A673 (cell line): ENCODE data around the gene DNAH14. TPM values are rescaled to one million over a fixed set of nuclear protein-coding genes. Genes with fewer than 3 reads are reported as not detected.

Experiments
- BruUV-seq: library from RNA; stranded (reverse); fragments of 400-500 nt; replicated peaks from 2 replicates; lab custom pipeline; 2021; lab: Mats Ljungman, UMichigan
- CTCF ChIA-PET: fragments of 300-600 bp; sonication (Branson Sonifier 250); formaldehyde crosslinking; loops from one replicate; lab custom pipeline; 2022; ENCODE audit warnings: antibody characterized with exemption; lab: Charles Lee
- POLR2A ChIA-PET: fragments of 300-600 bp; sonication (Branson Sonifier 250); formaldehyde crosslinking; loops from one replicate; lab custom pipeline; 2022; ENCODE audit warnings: antibody characterized with exemption; ENCODE audit not compliant: low non-redundant PET; lab: Charles Lee
- DNase-seq: peaks from one replicate; pipeline ENCODE4 v3.0.0-alpha.2; 2015; ENCODE audit warnings: low spot score
- H3K27ac ChIP-seq: fragments of 200-600 bp; sonication (generic); 2 replicates; pipeline ENCODE4 v1.5.1; 2016; ENCODE audit warnings: mixed run types, low read depth, mild to moderate bottlenecking, mixed read lengths, antibody characterized with exemption, low read length; ENCODE audit not compliant: poor library complexity, severe bottlenecking
- H3K27me3 ChIP-seq: fragments of 200-600 bp; sonication (generic); replicated peaks from 2 replicates; pipeline ENCODE4 v1.6.1; 2017; ENCODE audit warnings: mixed run types, low read depth, mild to moderate bottlenecking, mixed read lengths, antibody characterized with exemption, low read length; ENCODE audit not compliant: insufficient read depth, poor library complexity
- H3K36me3 ChIP-seq: fragments of 200-600 bp; sonication (generic); 2 replicates; pipeline ENCODE4 v1.6.1; 2016; ENCODE audit warnings: mixed run types, mild to moderate bottlenecking, mixed read lengths, antibody characterized with exemption, low read length; ENCODE audit not compliant: insufficient read depth, poor library complexity, severe bottlenecking
- H3K4me1 ChIP-seq: fragments of 200-600 bp; sonication (generic); 2 replicates; pipeline ENCODE4 v1.6.1; 2017; ENCODE audit warnings: mixed run types, mild to moderate bottlenecking, mixed read lengths, antibody characterized with exemption, low read length; ENCODE audit not compliant: insufficient read depth, poor library complexity, severe bottlenecking
- H3K4me3 ChIP-seq: fragments of 200-600 bp; sonication (generic); 2 replicates; pipeline ENCODE4 v1.5.1; 2016; ENCODE audit warnings: low read depth, mixed run types, mild to moderate bottlenecking, mixed read lengths, low read length; ENCODE audit not compliant: poor library complexity, severe bottlenecking
- H3K9me3 ChIP-seq: fragments of 200-600 bp; sonication (generic); 2 replicates; pipeline ENCODE4 v1.6.1; 2016; ENCODE audit warnings: mixed run types, low read depth, mild to moderate bottlenecking, mixed read lengths, antibody characterized with exemption, low read length; ENCODE audit not compliant: poor library complexity, severe bottlenecking
- CTCF ChIP-seq: fragments of 300-800, 200-600 bp; sonication (generic); conservative IDR thresholded peaks from 2 replicates; pipeline ENCODE4 v1.5.1; 2017; ENCODE audit warnings: low read depth, mild to moderate bottlenecking, antibody characterized with exemption, low read length, moderate library complexity, mixed read lengths
- EZH2 ChIP-seq: fragments of 200-600 bp; sonication (generic); IDR thresholded peaks from 2 replicates; pipeline ENCODE4 v1.6.1; 2017; ENCODE audit warnings: borderline replicate concordance, low read depth, mild to moderate bottlenecking, mixed read lengths, antibody characterized with exemption, low read length; ENCODE audit not compliant: poor library complexity, severe bottlenecking
- intact Hi-C: fragments of 100-400 bp; cut with micrococcal nuclease; formaldehyde crosslinking; loops from one replicate; pipeline ENCODE4 v1.10.0; 2022; ENCODE audit not compliant: unreplicated experiment
- total RNA-seq: library from RNA; stranded (reverse); gene quantifications from 2 replicates; pipeline ENCODE4 v1.2.3, GENCODE V29; 2021

The DNAH14 gene
- total RNA-seq, 1 experiment from 2014 or later: 9.9 TPM

GRCh38 chr1:224897529-224898327 is 31.7 kb upstream of the DNAH14 start:
- no peaks in the 10 kb centered on the region for H3K36me3 ChIP-seq
- TF ChIP-seq CTCF: no peak
- no TSS peak for BruUV-seq
- H3K4me3 ChIP-seq: no peak overlapping the region
- intact Hi-C loops: no loop called here
- peaks cover 11% of the 10 kb centered on the region for H3K27me3 ChIP-seq
- H3K9me3 ChIP-seq: no peaks in the 10 kb centered on the region
- ChIA-PET POLR2A (interaction anchor here (0.7 kb wide), 1 partner anchor 8 kb away, joined by 5 read pairs; no protein-coding TSS in a partner anchor), CTCF (interaction anchor here (0.6 kb wide), 1 partner anchor 8 kb away, joined by 5 read pairs; no protein-coding TSS in a partner anchor)
- H3K27ac ChIP-seq: no peak overlapping the region
- H3K4me1 ChIP-seq: no peaks in the 10 kb centered on the region
- no peak for DNase-seq

GRCh38 chr1:224898937-224899336 is 30.5 kb upstream of the DNAH14 start:
- Histone ChIP-seq H3K27me3 (peaks cover 15% of the 10 kb centered on the region), H3K4me3 (no peak overlapping the region), H3K4me1 (no peaks in the 10 kb centered on the region), H3K27ac (no peak overlapping the region), H3K9me3 (no peaks in the 10 kb centered on the region), H3K36me3 (no peaks in the 10 kb centered on the region)
- intact Hi-C loops: no loop called here
- POLR2A ChIA-PET: no interaction called here
- BruUV-seq: no TSS peak
- CTCF ChIA-PET: no interaction called here
- DNase-seq: no peak
- TF ChIP-seq CTCF (no peak), EZH2 (no peak)

- no peak for DNase-seq
- no peak for TF ChIP-seq CTCF
- no peak for TF ChIP-seq EZH2
- peaks cover 20% of the 10 kb centered on the region for H3K27me3 ChIP-seq
- H3K9me3 ChIP-seq: no peaks in the 10 kb centered on the region
- no peak overlapping the region for H3K4me3 ChIP-seq
- no peak overlapping the region for H3K27ac ChIP-seq
- POLR2A ChIA-PET: no interaction called here
- BruUV-seq: no TSS peak
- H3K4me1 ChIP-seq: no peaks in the 10 kb centered on the region
- intact Hi-C loops: no loop called here
- H3K36me3 ChIP-seq: no peaks in the 10 kb centered on the region
- CTCF ChIA-PET: no interaction called here
These were observed 29.3 kb upstream of the DNAH14 start for GRCh38 chr1:224900062-224900630.
